Neural cell (in vitro differentiated cells): ENCODE measurements around the gene SLC25A11.

Source experiments
- EP300 ChIP-seq: fragments of 450-650 bp; conservative IDR thresholded peaks from 2 replicates; pipeline ENCODE4 v1.6.1; 2014; ENCODE audit warnings: antibody characterized with exemption, mild to moderate bottlenecking, moderate library complexity; ENCODE audit not compliant: poor library complexity, severe bottlenecking
- EZH2 ChIP-seq: fragments of 200-600, 300-800 bp; shearing (Covaris generic), sonication (generic); IDR thresholded peaks from 2 replicates; pipeline ENCODE4 v1.6.1; 2014; ENCODE audit warnings: antibody characterized with exemption, low read length, borderline replicate concordance, mild to moderate bottlenecking; ENCODE audit not compliant: insufficient read depth, poor library complexity, severe bottlenecking
- MXI1 ChIP-seq: fragments of 450-650 bp; conservative IDR thresholded peaks from 2 replicates; pipeline ENCODE4 v1.6.1; 2014; ENCODE audit warnings: antibody characterized with exemption, mild to moderate bottlenecking; ENCODE audit not compliant: poor library complexity, severe bottlenecking
- POLR2AphosphoS5 ChIP-seq: IDR thresholded peaks from 2 replicates; pipeline ENCODE4 v1.6.1; 2012
- RAD21 ChIP-seq: fragments of 450-650 bp; conservative IDR thresholded peaks from 2 replicates; pipeline ENCODE4 v1.6.1; 2014; ENCODE audit warnings: antibody characterized with exemption, mild to moderate bottlenecking, moderate library complexity
- SMC3 ChIP-seq: fragments of 450-650 bp; conservative IDR thresholded peaks from 2 replicates; pipeline ENCODE4 v1.6.1; 2014; ENCODE audit warnings: antibody characterized with exemption, mild to moderate bottlenecking, moderate library complexity; ENCODE audit not compliant: poor library complexity
- TAF1 ChIP-seq: IDR thresholded peaks from 2 replicates; pipeline ENCODE4 v1.6.1; 2012; ENCODE audit warnings: low read depth
- TF ChIP-seq, protein P1 (sequence below): fragments of 450-650 bp; IDR thresholded peaks from 2 replicates; pipeline ENCODE4 v1.5.1; 2014; ENCODE audit warnings: antibody characterized with exemption, mild to moderate bottlenecking, moderate library complexity; ENCODE audit not compliant: poor library complexity, severe bottlenecking
- TF ChIP-seq, protein P2 (sequence below): IDR thresholded peaks from 2 replicates; pipeline ENCODE4 v1.6.1; 2012; ENCODE audit warnings: borderline replicate concordance

DNA sequence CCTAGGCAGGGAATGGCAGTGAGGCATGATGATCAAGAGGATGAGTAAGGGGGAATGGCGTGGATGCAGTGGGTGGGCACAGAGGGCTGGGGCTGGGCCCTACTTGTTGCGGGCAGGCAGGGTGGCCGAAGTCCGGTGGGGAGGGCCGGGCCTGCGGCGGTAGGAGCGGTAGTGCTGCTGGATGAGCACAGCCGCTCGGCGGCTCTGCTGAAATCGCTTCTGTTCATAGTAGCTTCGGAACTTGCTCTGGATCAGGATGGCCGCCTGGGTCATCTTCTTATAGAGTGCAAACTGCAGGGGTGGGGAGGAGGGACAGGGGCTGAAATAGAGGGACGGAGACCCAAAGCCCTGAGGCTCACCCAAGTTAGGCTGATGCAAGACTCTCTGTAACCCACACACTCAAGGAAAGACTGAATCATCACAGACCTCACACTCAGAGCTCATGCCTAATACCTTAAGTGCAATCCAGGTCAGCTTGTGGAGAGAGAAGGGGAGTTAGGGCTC, 29.3 kb upstream of the SLC25A11 start:
- TF ChIP-seq, protein P1, sequence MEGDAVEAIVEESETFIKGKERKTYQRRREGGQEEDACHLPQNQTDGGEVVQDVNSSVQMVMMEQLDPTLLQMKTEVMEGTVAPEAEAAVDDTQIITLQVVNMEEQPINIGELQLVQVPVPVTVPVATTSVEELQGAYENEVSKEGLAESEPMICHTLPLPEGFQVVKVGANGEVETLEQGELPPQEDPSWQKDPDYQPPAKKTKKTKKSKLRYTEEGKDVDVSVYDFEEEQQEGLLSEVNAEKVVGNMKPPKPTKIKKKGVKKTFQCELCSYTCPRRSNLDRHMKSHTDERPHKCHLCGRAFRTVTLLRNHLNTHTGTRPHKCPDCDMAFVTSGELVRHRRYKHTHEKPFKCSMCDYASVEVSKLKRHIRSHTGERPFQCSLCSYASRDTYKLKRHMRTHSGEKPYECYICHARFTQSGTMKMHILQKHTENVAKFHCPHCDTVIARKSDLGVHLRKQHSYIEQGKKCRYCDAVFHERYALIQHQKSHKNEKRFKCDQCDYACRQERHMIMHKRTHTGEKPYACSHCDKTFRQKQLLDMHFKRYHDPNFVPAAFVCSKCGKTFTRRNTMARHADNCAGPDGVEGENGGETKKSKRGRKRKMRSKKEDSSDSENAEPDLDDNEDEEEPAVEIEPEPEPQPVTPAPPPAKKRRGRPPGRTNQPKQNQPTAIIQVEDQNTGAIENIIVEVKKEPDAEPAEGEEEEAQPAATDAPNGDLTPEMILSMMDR = no peak
- TF ChIP-seq, protein P2, sequence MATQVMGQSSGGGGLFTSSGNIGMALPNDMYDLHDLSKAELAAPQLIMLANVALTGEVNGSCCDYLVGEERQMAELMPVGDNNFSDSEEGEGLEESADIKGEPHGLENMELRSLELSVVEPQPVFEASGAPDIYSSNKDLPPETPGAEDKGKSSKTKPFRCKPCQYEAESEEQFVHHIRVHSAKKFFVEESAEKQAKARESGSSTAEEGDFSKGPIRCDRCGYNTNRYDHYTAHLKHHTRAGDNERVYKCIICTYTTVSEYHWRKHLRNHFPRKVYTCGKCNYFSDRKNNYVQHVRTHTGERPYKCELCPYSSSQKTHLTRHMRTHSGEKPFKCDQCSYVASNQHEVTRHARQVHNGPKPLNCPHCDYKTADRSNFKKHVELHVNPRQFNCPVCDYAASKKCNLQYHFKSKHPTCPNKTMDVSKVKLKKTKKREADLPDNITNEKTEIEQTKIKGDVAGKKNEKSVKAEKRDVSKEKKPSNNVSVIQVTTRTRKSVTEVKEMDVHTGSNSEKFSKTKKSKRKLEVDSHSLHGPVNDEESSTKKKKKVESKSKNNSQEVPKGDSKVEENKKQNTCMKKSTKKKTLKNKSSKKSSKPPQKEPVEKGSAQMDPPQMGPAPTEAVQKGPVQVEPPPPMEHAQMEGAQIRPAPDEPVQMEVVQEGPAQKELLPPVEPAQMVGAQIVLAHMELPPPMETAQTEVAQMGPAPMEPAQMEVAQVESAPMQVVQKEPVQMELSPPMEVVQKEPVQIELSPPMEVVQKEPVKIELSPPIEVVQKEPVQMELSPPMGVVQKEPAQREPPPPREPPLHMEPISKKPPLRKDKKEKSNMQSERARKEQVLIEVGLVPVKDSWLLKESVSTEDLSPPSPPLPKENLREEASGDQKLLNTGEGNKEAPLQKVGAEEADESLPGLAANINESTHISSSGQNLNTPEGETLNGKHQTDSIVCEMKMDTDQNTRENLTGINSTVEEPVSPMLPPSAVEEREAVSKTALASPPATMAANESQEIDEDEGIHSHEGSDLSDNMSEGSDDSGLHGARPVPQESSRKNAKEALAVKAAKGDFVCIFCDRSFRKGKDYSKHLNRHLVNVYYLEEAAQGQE = no peak
- TF ChIP-seq POLR2AphosphoS5 (no peak), SMC3 (no peak), EZH2 (no peak), EP300 (no peak), RAD21 (no peak), TAF1 (no peak), MXI1 (no peak)
